Brain microvascular endothelial cell (primary cell): ENCODE results near the gene RNF111.

Experiments used
- DNase-seq: peaks from one replicate; pipeline ENCODE4 v3.0.0-alpha.2; 2020
- H3K27ac ChIP-seq: fragments of 250-450 bp; sonication (Bioruptor Pico); 2 replicates; pipeline ENCODE4 v1.5.1; 2020; ENCODE audit warnings: mild to moderate bottlenecking, moderate library complexity
- H3K27me3 ChIP-seq: fragments of 250-450 bp; sonication (Bioruptor Pico); replicated peaks from 2 replicates; pipeline ENCODE4 v1.5.1; 2020; ENCODE audit warnings: mild to moderate bottlenecking
- H3K36me3 ChIP-seq: fragments of 250-450 bp; sonication (Bioruptor Pico); replicated peaks from 2 replicates; pipeline ENCODE4 v1.5.1; 2020; ENCODE audit warnings: mild to moderate bottlenecking
- H3K4me3 ChIP-seq: 2 replicates; pipeline ENCODE4 v1.5.1; 2011; ENCODE audit warnings: low read depth, mild to moderate bottlenecking, control low read depth, low read length, moderate library complexity
- CTCF ChIP-seq: IDR thresholded peaks from 2 replicates; pipeline ENCODE4 v1.5.1; 2011; ENCODE audit warnings: low read depth, mild to moderate bottlenecking, moderate library complexity, low read length, control low read depth, inconsistent platforms; ENCODE audit errors: missing control alignments
- in situ Hi-C: cut with HindIII; loops from 2 replicates; pipeline ENCODE4 v1.10.0; 2017; ENCODE audit warnings: low sequenced_read_pairs, low pct_ligation_motif_present

The RNF111 gene

GRCh38 chr15:59002418-59002859, 15.0 kb downstream of the RNF111 start:
- H3K36me3 ChIP-seq, result peaks cover 3% of the 10 kb centered on the region
- no peak overlapping the region for H3K4me3 ChIP-seq
- no peak for TF ChIP-seq CTCF
- in situ Hi-C loops, result no loop called here
- no peak for DNase-seq
- no peak overlapping the region for H3K27ac ChIP-seq
- H3K27me3 ChIP-seq, result no peaks in the 10 kb centered on the region

GRCh38 chr15:59005579-59005978, 18.1 kb downstream of the RNF111 start:
- in situ Hi-C loops, result no loop called here
- Histone ChIP-seq H3K27me3 (no peaks in the 10 kb centered on the region), H3K36me3 (peaks cover 3% of the 10 kb centered on the region), H3K4me3 (no peak overlapping the region), H3K27ac (no peak overlapping the region)
- DNase-seq, result no peak
- no peak for TF ChIP-seq CTCF

- no peak overlapping the region for H3K4me3 ChIP-seq
- H3K36me3 ChIP-seq, result peaks cover 3% of the 10 kb centered on the region
- no peak for DNase-seq
- no peak overlapping the region for H3K27ac ChIP-seq
- no peaks in the 10 kb centered on the region for H3K27me3 ChIP-seq
- TF ChIP-seq CTCF, result no peak
- in situ Hi-C loops, result no loop called here
These were observed 20.6 kb downstream of the RNF111 start for GRCh38 chr15:59008086-59008485.

- H3K36me3 ChIP-seq, result no peaks in the 10 kb centered on the region
- H3K27ac ChIP-seq, result no peak overlapping the region
- H3K4me3 ChIP-seq, result no peak overlapping the region
- TF ChIP-seq CTCF, result no peak
- in situ Hi-C loops, result no loop called here
- no peak for DNase-seq
- no peaks in the 10 kb centered on the region for H3K27me3 ChIP-seq
These were observed 23.9 kb downstream of the RNF111 start for GRCh38 chr15:59011262-59011952.

GRCh38 chr15:59013246-59013873, 25.9 kb downstream of the RNF111 start:
- no peak for DNase-seq
- Histone ChIP-seq H3K27ac (no peak overlapping the region), H3K27me3 (no peaks in the 10 kb centered on the region), H3K36me3 (no peaks in the 10 kb centered on the region), H3K4me3 (no peak overlapping the region)
- no peak for TF ChIP-seq CTCF
- in situ Hi-C loops, result no loop called here

- H3K36me3 ChIP-seq, result no peaks in the 10 kb centered on the region
- no peak overlapping the region for H3K27ac ChIP-seq
- TF ChIP-seq CTCF, result no peak
- no peak overlapping the region for H3K4me3 ChIP-seq
- no peaks in the 10 kb centered on the region for H3K27me3 ChIP-seq
- no peak for DNase-seq
- in situ Hi-C loops, result no loop called here
These were observed 26.6 kb downstream of the RNF111 start for GRCh38 chr15:59014068-59014467.
